SH-SY5Y (cell line): ENCODE data around the gene LRRC8A.

Source experiments
- GATA2 ChIP-seq: IDR thresholded peaks from 2 replicates; pipeline ENCODE4 v1.6.1; 2011; ENCODE audit warnings: mild to moderate bottlenecking, low read depth, low read length
- GATA3 ChIP-seq: IDR thresholded peaks from 2 replicates; pipeline ENCODE4 v1.6.1; 2011; ENCODE audit warnings: low read depth, mild to moderate bottlenecking, low read length, moderate library complexity

DNA sequence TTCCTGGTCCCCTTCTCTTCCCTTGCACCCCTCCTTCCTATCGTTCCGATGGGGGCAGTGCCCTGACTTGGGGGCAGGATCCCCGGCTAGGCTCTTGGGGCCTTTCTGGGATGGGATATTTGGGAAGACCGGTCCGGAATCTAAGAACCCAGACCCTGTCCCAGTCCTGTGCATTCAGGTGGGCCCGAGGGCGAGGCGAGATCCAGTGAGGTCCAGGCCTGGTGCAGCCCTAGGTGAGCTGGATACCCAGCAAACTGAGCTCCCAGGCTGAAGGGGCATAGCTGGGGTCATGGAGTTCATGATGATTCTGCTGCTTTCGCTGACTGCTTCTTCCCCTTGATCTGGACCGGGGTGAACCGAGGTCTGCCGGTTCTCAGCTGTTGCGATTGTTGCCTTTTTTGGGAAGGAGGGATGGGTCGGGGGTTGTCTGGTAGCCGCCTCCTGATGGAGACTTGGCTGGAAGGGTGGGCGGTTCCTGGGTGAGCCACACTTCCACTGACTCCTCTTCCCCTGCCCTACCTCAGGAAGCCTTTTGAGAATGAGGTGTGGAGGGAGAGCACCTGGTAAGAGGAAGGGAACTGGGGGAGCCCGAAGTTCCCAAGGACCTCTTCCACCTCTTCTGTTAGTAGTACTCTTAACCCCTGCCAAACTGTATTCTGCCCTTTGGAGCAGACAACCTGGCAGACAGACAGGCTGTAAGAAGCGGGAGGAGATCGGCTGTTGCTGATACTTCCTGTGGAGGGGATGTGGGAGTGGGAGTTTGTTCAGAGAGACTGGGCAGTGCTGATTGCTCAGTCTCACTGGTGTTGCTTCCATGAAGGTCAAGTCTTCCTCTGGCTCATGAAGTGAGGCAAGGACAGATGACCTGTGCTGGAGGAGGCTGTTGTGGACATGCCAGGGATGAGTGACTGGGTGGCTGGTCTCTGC lies 1.0 kb downstream of the LRRC8A start:
- TF ChIP-seq GATA3 (no peak), GATA2 (no peak)
